Nephron (organoid): Measurements from ENCODE around the gene POU3F1.

Experiments
- H3K27ac Mint-ChIP-seq, 3 experiments: 2 replicates each; pipeline ENCODE4 v1.8.0; 2020; ENCODE audit warnings: mixed read lengths in 3 of 3, mild to moderate bottlenecking in 2 of 3, moderate library complexity in 1 of 3
- H3K27me3 Mint-ChIP-seq: 2 replicates; pipeline ENCODE4 v1.8.0; 2021; ENCODE audit warnings: low read depth, mild to moderate bottlenecking, moderate library complexity, mixed read lengths
- H3K36me3 Mint-ChIP-seq: 2 replicates; pipeline ENCODE4 v1.8.0; 2020; ENCODE audit warnings: low read depth, mixed read lengths
- H3K4me1 Mint-ChIP-seq: 2 replicates; pipeline ENCODE4 v1.8.0; 2020; ENCODE audit warnings: mixed read lengths
- H3K4me3 Mint-ChIP-seq, 3 experiments: 2 replicates each; pipeline ENCODE4 v1.8.0; 2020; ENCODE audit warnings: mild to moderate bottlenecking in 3 of 3, mixed read lengths in 3 of 3, moderate library complexity in 2 of 3
- H3K9me3 Mint-ChIP-seq: 2 replicates; pipeline ENCODE4 v1.8.0; 2020; ENCODE audit warnings: mixed read lengths
- CTCF ChIP-seq, 3 experiments: fragments of 200-600 bp; sonication (generic); IDR thresholded peaks; one replicate each; pipeline ENCODE4 v1.5.0; 2021; ENCODE audit warnings: antibody characterized with exemption in 3 of 3; ENCODE audit not compliant: unreplicated experiment in 3 of 3

The POU3F1 gene

GRCh38 chr1:38050397-38051078 is 3.9 kb upstream of the POU3F1 start:
- peaks cover 62% of the 10 kb centered on the region for H3K27me3 Mint-ChIP-seq
- H3K27ac Mint-ChIP-seq = peak overlapping the region; percentile 74 to 91 (median 82)
- H3K4me1 Mint-ChIP-seq = peaks cover 49% of the 10 kb centered on the region
- H3K4me3 Mint-ChIP-seq = peak overlapping the region; percentile 12 to 67 (median 62)
- H3K9me3 Mint-ChIP-seq = no peaks in the 10 kb centered on the region
- TF ChIP-seq CTCF (IDR thresholded peaks at IDR 0.05; ENCODE audit: unreplicated experiment in 3 of 3) = no peak
- H3K36me3 Mint-ChIP-seq = no peaks in the 10 kb centered on the region

GRCh38 chr1:38047603-38048141 is 1.1 kb upstream of the POU3F1 start:
- H3K9me3 Mint-ChIP-seq = no peaks in the 10 kb centered on the region

GRCh38 chr1:38046884-38047602 is 450 bp upstream of the POU3F1 start:
- H3K36me3 Mint-ChIP-seq = peaks cover 9% of the 10 kb centered on the region
- H3K4me1 Mint-ChIP-seq = peaks cover 48% of the 10 kb centered on the region
- no peak for TF ChIP-seq CTCF (IDR thresholded peaks at IDR 0.05; ENCODE audit: unreplicated experiment in 3 of 3)
- no peak overlapping the region for H3K27ac Mint-ChIP-seq
- peak overlapping the region; percentile 85 to 92 (median 92) for H3K4me3 Mint-ChIP-seq
- H3K9me3 Mint-ChIP-seq = no peaks in the 10 kb centered on the region
- peaks cover 70% of the 10 kb centered on the region for H3K27me3 Mint-ChIP-seq

More at GRCh38 chr1:38047603-38048141, 1.1 kb upstream of the POU3F1 start:
- TF ChIP-seq CTCF (IDR thresholded peaks at IDR 0.05; ENCODE audit: unreplicated experiment in 3 of 3) = no peak
- Mint-ChIP-seq H3K36me3 (peaks cover 8% of the 10 kb centered on the region), H3K27me3 (peaks cover 67% of the 10 kb centered on the region), H3K4me1 (peaks cover 48% of the 10 kb centered on the region), H3K4me3 (peak overlapping the region; percentile 85 to 92 (median 92)), H3K27ac (peak overlapping the region in 1 of 3 experiments; percentile 26)

- no peak for TF ChIP-seq CTCF (IDR thresholded peaks at IDR 0.05; ENCODE audit: unreplicated experiment in 3 of 3)
- H3K4me1 Mint-ChIP-seq = peaks cover 37% of the 10 kb centered on the region
- H3K27me3 Mint-ChIP-seq = peaks cover 72% of the 10 kb centered on the region
- H3K9me3 Mint-ChIP-seq = no peaks in the 10 kb centered on the region
- peak overlapping the region; percentile 71 to 83 (median 81) for H3K4me3 Mint-ChIP-seq
- peaks cover 9% of the 10 kb centered on the region for H3K36me3 Mint-ChIP-seq
- no peak overlapping the region for H3K27ac Mint-ChIP-seq
These were observed 926 bp downstream of the POU3F1 start for GRCh38 chr1:38045401-38046332.

- Mint-ChIP-seq H3K36me3 (peaks cover 9% of the 10 kb centered on the region), H3K4me1 (peaks cover 30% of the 10 kb centered on the region), H3K27me3 (peaks cover 72% of the 10 kb centered on the region), H3K9me3 (no peaks in the 10 kb centered on the region), H3K4me3 (peak overlapping the region; percentile 92 to 97 (median 94)), H3K27ac (peak overlapping the region in 1 of 3 experiments; percentile 77)
- no peak for TF ChIP-seq CTCF (IDR thresholded peaks at IDR 0.05; ENCODE audit: unreplicated experiment in 3 of 3)
These were observed 2.1 kb downstream of the POU3F1 start for GRCh38 chr1:38044221-38045215.
